HG03139 (cell line): ENCODE data around the gene PTAR1.

Source experiments
- ATAC-seq: cut with Tn5 transposase; IDR thresholded peaks from one replicate; pipeline ENCODE4 v1.9.1; 2021; ENCODE audit not compliant: unreplicated experiment

PTAR1 gene

DNA sequence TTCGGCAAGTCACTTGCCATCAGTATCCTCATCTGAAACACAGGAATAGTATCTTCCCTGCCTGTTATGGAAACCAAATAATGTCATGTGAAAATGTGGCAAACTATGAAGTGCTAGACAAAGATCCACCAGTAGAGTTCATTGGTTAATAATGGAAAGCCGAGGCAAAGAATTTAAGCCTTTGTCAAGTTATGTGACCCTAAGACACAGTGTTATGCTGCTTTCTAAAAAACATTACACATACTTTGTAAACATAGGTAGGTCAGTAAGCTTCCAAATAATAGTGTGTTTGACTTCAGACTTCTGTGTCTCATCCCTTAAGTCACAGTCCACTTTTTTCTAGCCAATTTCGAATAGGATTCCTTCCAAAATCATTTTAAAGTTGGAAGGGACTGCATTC lies 6.0 kb downstream of the PTAR1 start:
- no peak for ATAC-seq

- no peak for ATAC-seq
These were observed 9.7 kb downstream of the PTAR1 start for GRCh38 chr9:69750085-69750484.

DNA sequence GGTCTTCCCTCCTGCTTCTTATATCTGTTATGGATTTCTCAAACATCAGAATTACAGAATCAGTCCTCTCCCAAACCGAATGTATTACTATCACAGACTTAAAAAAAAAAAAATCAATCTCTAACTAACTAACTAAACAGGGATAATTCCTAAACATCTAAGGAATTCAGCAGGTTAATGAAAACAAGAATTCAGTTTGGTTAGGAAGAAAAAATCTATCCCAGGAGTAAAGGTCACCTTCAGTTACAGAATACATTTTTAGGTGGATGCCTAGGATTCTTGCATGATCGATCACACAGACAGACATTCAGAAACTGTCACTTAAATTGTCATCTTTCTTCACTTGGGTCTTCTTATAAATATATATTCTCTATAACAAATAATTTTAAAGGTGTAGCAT lies 11.5 kb downstream of the PTAR1 start:
- no peak for ATAC-seq

- ATAC-seq: no peak
These were observed 12.8 kb downstream of the PTAR1 start for GRCh38 chr9:69746859-69747560.

GRCh38 chr9:69745716-69746437 lies 13.9 kb downstream of the PTAR1 start:
- no peak for ATAC-seq

DNA sequence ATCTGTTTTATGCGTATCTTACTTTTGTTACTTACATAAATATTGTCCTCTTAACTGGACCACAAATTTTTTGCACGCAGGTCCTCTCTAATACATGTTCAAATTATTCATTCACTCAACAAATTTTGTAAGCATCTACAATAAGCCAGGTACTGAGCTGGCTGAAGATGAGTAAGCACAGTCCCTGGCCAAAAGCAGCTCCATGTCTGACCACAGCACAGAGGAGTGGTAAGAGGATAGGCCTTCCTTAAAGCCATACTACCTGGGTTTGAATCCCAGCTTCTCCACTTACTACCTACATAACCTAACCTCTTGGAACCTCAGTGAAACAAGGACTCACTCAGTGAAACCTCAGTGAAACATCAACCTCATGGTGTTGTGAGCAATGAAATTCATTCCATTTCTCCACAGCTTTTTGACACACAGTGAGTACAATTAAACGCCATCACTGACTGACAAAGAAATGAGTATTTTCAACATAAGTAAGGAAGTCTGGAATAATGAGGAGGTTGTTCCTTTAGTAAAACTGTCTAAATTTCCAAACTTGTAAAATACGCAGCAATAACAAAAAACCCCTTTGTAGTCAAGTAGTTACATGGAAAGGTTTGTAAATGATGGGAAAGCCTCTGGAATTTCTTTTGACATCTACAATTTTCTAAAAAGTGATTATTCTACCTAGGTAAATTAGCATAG lies 15.0 kb downstream of the PTAR1 start:
- ATAC-seq: no peak

DNA sequence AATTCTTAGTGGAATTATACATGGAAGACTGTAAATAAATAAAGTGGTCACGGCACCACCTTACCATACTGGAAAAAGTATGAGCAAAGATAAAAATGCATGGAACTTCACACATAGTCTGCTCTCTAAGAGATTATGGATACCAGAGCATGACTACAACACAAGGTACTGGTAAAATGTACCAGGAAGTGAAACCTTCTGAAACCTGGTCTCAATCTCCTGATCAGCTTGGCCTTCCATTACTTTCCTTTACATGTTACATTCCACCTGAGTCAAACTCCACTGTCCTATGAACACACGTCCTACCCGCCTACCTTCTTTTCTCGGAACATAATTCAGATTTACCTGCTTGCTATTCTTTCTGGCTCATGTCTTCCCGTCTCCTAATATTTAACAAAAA lies 15.9 kb downstream of the PTAR1 start:
- ATAC-seq: no peak

- no peak for ATAC-seq
These were observed 18.8 kb downstream of the PTAR1 start for GRCh38 chr9:69740872-69741505.

DNA sequence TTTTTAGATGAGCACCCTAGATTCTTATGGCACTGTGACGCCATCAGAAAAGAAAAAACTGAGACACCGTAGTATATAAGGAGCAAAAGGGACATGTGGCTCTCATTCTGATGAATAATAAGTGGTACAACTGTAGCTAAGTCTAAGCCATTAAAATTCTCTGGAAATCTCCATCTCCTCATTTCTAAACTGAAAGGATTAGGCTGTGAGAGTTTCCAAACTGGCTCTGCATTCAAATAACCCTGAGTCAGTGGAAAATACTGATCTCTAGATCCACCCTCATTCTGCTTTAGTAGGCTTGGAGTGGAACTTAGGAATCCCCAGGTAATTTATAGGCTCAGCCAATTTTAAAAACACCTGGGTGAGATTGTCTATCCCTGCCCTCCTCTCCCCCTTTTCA lies 28.5 kb downstream of the PTAR1 start:
- ATAC-seq: no peak

GRCh38 chr9:69719983-69720382 lies 39.8 kb downstream of the PTAR1 start:
- ATAC-seq: no peak

GRCh38 chr9:69719367-69719766 lies 40.4 kb downstream of the PTAR1 start:
- ATAC-seq: no peak

GRCh38 chr9:69718218-69718617 lies 41.6 kb downstream of the PTAR1 start:
- no peak for ATAC-seq

DNA sequence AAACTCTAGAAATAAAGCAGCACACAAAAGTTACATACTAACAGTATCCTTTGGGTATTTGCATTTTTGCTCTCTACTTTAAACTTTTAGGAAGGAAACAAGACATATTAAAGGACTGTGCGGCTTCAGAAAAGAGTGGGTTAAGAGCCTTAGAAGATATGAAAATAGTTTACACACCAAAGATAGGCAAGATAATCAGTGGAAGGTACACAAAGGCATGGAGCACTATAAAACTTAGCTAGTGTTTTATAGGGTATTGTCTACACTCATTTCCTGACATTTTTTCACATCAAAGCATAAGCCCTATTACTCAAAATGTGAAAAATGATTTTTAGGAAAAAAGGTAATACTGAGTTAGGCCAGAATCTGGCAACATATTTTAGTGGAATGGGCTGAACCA lies 44.0 kb downstream of the PTAR1 start:
- ATAC-seq: no peak

DNA sequence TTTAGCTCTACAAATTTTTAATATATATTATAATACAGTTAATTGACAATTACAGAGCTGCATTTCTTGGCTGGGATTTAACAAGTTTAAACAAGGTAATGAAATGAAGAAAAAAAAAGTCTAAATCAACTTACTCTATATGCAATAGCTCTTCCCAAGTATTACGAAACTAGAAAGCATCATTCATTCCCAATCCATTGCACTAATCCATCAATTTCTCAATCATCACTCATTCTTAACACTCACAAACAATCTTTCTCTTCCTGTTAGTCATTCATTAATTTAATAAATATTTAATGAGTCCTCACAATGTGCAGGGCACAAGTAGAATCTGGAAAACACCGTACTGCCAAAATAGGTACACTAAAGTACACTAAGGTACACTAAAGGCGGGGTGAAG lies 44.7 kb downstream of the PTAR1 start:
- ATAC-seq: no peak

GRCh38 chr9:69697475-69697874 lies 62.3 kb downstream of the PTAR1 start:
- ATAC-seq: no peak

DNA sequence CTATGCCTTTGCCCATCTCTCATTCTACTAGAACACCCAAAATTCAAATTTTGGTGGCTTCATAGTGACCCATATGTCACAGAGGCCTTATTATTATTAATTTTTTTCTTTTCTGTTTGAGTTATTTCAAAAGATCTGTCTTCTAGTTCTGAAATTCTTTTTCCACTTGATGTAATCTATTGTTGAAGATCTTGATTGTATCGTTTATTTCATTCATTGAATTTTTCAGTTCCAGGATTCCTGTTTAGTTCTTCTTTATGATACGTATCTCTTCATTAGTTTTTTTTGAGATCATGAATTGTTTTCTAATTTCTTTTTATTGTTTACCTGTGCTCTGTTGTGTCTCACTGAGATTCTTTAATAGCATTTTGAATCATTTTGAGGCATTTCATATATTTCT lies 63.0 kb downstream of the PTAR1 start:
- ATAC-seq: no peak

GRCh38 chr9:69689991-69690538 lies 69.7 kb downstream of the PTAR1 start:
- ATAC-seq: no peak

- ATAC-seq: no peak
These were observed 75.9 kb downstream of the PTAR1 start for GRCh38 chr9:69683927-69684326.

DNA sequence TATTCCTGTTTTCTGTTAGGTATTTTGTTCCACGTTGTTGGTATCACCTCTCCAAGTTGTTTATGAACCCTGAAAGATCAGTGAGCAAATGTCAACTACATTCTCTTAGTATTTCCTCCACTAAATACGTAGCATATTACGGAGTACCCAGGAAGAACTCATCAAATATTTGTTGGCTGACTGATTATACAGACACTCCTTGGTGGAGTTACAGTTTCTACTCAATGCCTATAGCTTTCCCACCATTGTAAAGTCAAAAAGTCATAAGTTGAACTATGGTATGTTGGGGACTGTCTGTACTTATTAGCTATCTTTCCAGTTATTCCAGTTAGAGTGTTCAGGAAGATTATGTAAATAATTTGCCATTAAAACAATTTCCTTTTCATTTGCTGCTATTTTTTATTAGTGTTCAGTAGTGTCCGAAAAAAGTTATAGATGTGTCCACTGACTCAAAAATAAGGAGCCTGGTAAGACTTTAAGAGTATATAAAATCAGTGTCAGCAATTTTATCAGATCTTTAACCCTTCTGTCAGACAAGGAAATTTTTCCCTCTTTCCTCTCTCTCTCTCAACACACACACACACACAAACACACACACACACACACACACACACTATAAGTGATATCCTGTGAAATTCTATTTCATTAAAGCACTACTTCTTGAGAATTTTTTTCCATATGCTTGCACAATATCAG lies 80.8 kb downstream of the PTAR1 start:
- ATAC-seq: no peak

GRCh38 chr9:69677931-69678330 lies 81.9 kb downstream of the PTAR1 start:
- ATAC-seq: no peak

- ATAC-seq: no peak
These were observed 84.2 kb downstream of the PTAR1 start for GRCh38 chr9:69675563-69675962.
